Sigmoid colon (tissue), 7 donors: ENCODE results near the gene HSPG2. TPM values are rescaled to one million over a fixed set of nuclear protein-coding genes. Genes with fewer than 3 reads are reported as not detected.

Source experiments
- DNase-seq: peaks from one replicate; pipeline ENCODE4 v3.0.0-alpha.2; 2019
- H3K27ac ChIP-seq, 4 donors: fragments of 200-600 bp; sonication (generic); one replicate each; pipeline ENCODE4 v1.5.1; 2016 to 2019; ENCODE audit warnings: mild to moderate bottlenecking in 1 of 4
- H3K27me3 ChIP-seq, 3 donors: fragments of 200-600 bp; sonication (generic); one replicate each; pipeline ENCODE4 v1.5.1; 2019; ENCODE audit warnings: mild to moderate bottlenecking in 1 of 3
- H3K36me3 ChIP-seq, 4 donors: fragments of 200-600 bp; sonication (generic); one replicate each; pipeline ENCODE4 v1.5.1; 2016 to 2019
- H3K4me1 ChIP-seq, 4 donors: fragments of 200-600 bp; sonication (generic); one replicate each; pipeline ENCODE4 v1.5.1; 2017 to 2019
- H3K4me3 ChIP-seq, 4 donors: fragments of 200-600 bp; sonication (generic); one replicate each; pipeline ENCODE4 v1.5.1; 2017 to 2019; ENCODE audit warnings: mild to moderate bottlenecking in 2 of 4, moderate library complexity in 1 of 4
- H3K9me3 ChIP-seq, 4 donors: fragments of 200-600 bp in 3 of 4; sonication (generic) in 3 of 4; one replicate each; pipeline versions ENCODE4 v1.5.1 to v1.6.1; 2013 to 2019
- CTCF ChIP-seq, 4 experiments: fragments of 450-650 bp in 3 of 4; fragments of 200-600 bp in 1 of 4; IDR thresholded peaks; one replicate each; pipeline ENCODE4 v1.5.1; 2016 to 2019; ENCODE audit warnings: antibody characterized with exemption in 4 of 4, mild to moderate bottlenecking in 3 of 4, moderate library complexity in 2 of 4
- EP300 ChIP-seq, 4 donors: sonication (generic); formaldehyde crosslinking; IDR thresholded peaks; one replicate each; pipeline ENCODE4 v1.6.1; 2017; ENCODE audit warnings: antibody characterized with exemption in 4 of 4
- POLR2A ChIP-seq, 2 donors: fragments of 450-650 bp; IDR thresholded peaks; one replicate each; pipeline ENCODE4 v1.6.1; 2016; ENCODE audit warnings: antibody characterized with exemption in 2 of 2, mild to moderate bottlenecking in 2 of 2, moderate library complexity in 2 of 2
- POLR2AphosphoS5 ChIP-seq, 4 donors: sonication (generic); formaldehyde crosslinking; IDR thresholded peaks; one replicate each; pipeline ENCODE4 v1.6.1; 2017; ENCODE audit warnings: antibody characterized with exemption in 4 of 4
- WGBS, 2 donors: extraction: QIAGEN DNeasy Blood & Tissue Kit; methylation state at CpG; one replicate each; pipeline ENCODE4 v1.1.7; 2013; 5-methylcytosine and 5-hydroxymethylcytosine counted together
- intact Hi-C: fragments of 100-400 bp; cut with DNase I; formaldehyde crosslinking; loops from one replicate; pipeline ENCODE4 v1.15.1; 2023
- polyA plus RNA-seq, 3 donors: library from polyadenylated mRNA; stranded (reverse); fragments of 200-250 nt; gene quantifications; one replicate each; pipeline ENCODE4 v1.2.3, GENCODE V29; 2013
- total RNA-seq, 4 donors: library from RNA; depleted of rRNA; stranded (reverse); fragments of >200 nt; gene quantifications; one replicate each; pipeline ENCODE4 v1.1.0, GENCODE V29; 2016
- donor health status: healthy with polysubstance abuse.
- donor health status: Bipolar disorder and iron deficiency.
- donor health status: healthy.

Gene HSPG2
- total and polyA plus RNA-seq, 7 donors, result 6.0 to 761 (median 104) TPM

- H3K27me3 ChIP-seq, result no peaks in the 10 kb centered on the region
- peak; percentile 96 for DNase-seq
- intact Hi-C loops, result loop anchor here (10.0 kb wide), 2 partner anchors 75 to 605 kb away; no protein-coding TSS in a partner anchor
These were observed 2.7 kb upstream of the HSPG2 start for GRCh38 chr1:21939650-21940374.

GRCh38 chr1:21938732-21939538 is 1.8 kb upstream of the HSPG2 start:
- 76 to 78% methylated on average over 11 of the region's 11 CpGs for WGBS, 2 donors
- H3K4me1 ChIP-seq, result peaks cover 3 to 86% (median 82%) of the 10 kb centered on the region in 4 donors
- intact Hi-C loops, result loop anchor here (10.0 kb wide), 1 partner anchor 604 kb away; no protein-coding TSS in a partner anchor

More at GRCh38 chr1:21939650-21940374, 2.7 kb upstream of the HSPG2 start:
- H3K27ac ChIP-seq, result peak overlapping the region; percentile 92 to 99 (median 96)
- H3K9me3 ChIP-seq, result no peaks in the 10 kb centered on the region
- 39 to 41% methylated on average over 9 of the region's 9 CpGs for WGBS, 2 donors
- TF ChIP-seq POLR2AphosphoS5 (IDR thresholded peaks at IDR 0.05), result peak; percentile 48 to 85 (median 81)
- peak in 2 of 4 experiments; percentile 59 to 69 for TF ChIP-seq CTCF (IDR thresholded peaks at IDR 0.05)
- TF ChIP-seq EP300 (IDR thresholded peaks at IDR 0.05), result peak in 1 of 4 donors; percentile 14
- TF ChIP-seq POLR2A (IDR thresholded peaks at IDR 0.05), result no peak
- H3K36me3 ChIP-seq, result no peaks in the 10 kb centered on the region
- H3K4me1 ChIP-seq, result peaks cover 3 to 86% (median 81%) of the 10 kb centered on the region in 4 donors
- no peak overlapping the region for H3K4me3 ChIP-seq

GRCh38 chr1:21937372-21938121 is 437 bp upstream of the HSPG2 start:
- TF ChIP-seq POLR2AphosphoS5 (IDR thresholded peaks at IDR 0.05) (peak; percentile 61 to 85 (median 81)), POLR2A (IDR thresholded peaks at IDR 0.05) (peak in 1 of 2 donors; percentile 72), CTCF (IDR thresholded peaks at IDR 0.05) (no peak), EP300 (IDR thresholded peaks at IDR 0.05) (no peak)

More at GRCh38 chr1:21938732-21939538, 1.8 kb upstream of the HSPG2 start:
- no peaks in the 10 kb centered on the region for H3K9me3 ChIP-seq
- no peak overlapping the region for H3K4me3 ChIP-seq
- no peaks in the 10 kb centered on the region for H3K27me3 ChIP-seq
- H3K27ac ChIP-seq, result peak overlapping the region; percentile 92 to 99 (median 96)
- no peaks in the 10 kb centered on the region for H3K36me3 ChIP-seq
- DNase-seq, result peak; percentile 74
- TF ChIP-seq POLR2A (IDR thresholded peaks at IDR 0.05) (no peak), POLR2AphosphoS5 (IDR thresholded peaks at IDR 0.05) (peak; percentile 7 to 41 (median 19))

GRCh38 chr1:21936366-21937031 is 611 bp downstream of the HSPG2 start:
- Histone ChIP-seq H3K4me3 (peak overlapping the region; percentile 67 to 95 (median 84)), H3K4me1 (peaks cover 0 to 88% (median 83%) of the 10 kb centered on the region in 4 donors), H3K9me3 (no peaks in the 10 kb centered on the region), H3K27ac (peak overlapping the region; percentile 90 to 99 (median 98)), H3K36me3 (no peaks in the 10 kb centered on the region), H3K27me3 (no peaks in the 10 kb centered on the region)
- intact Hi-C loops, result loop anchor here (10.0 kb wide), 1 partner anchor 602 kb away; no protein-coding TSS in a partner anchor
- TF ChIP-seq POLR2A (IDR thresholded peaks at IDR 0.05) (no peak), POLR2AphosphoS5 (IDR thresholded peaks at IDR 0.05) (peak in 3 of 4 donors; percentile 13 to 49 (median 18)), CTCF (IDR thresholded peaks at IDR 0.05) (no peak), EP300 (IDR thresholded peaks at IDR 0.05) (no peak)
- DNase-seq, result peak; percentile 73
- WGBS, 2 donors, result 4 to 13% methylated on average over 34 of the region's 34 CpGs

More at GRCh38 chr1:21937372-21938121, 437 bp upstream of the HSPG2 start:
- H3K27me3 ChIP-seq, result no peaks in the 10 kb centered on the region
- peak overlapping the region; percentile 92 to 99 (median 96) for H3K27ac ChIP-seq
- peak overlapping the region; percentile 0 to 95 (median 68) for H3K4me3 ChIP-seq
- no peaks in the 10 kb centered on the region for H3K36me3 ChIP-seq
- peaks cover 0 to 88% (median 83%) of the 10 kb centered on the region in 4 donors for H3K4me1 ChIP-seq
- H3K9me3 ChIP-seq, result no peaks in the 10 kb centered on the region
- peak; percentile 94 for DNase-seq
- intact Hi-C loops, result loop anchor here (10.0 kb wide), 1 partner anchor 603 kb away; no protein-coding TSS in a partner anchor
- 10 to 11% methylated on average over 69 of the region's 69 CpGs for WGBS, 2 donors
